Esophagus squamous epithelium (tissue), 4 donors: Measurements from ENCODE around the gene SRSF3.

ENCODE experiments used
- CTCF ChIP-seq, 6 experiments: fragments of 450-650 bp in 4 of 6; fragments of 200-600 bp in 2 of 6; sonication (generic) in 2 of 6; IDR thresholded peaks; one replicate each; pipeline ENCODE4 v1.5.1; 2016 to 2019; ENCODE audit warnings: antibody characterized with exemption in 6 of 6, mild to moderate bottlenecking in 4 of 6, moderate library complexity in 4 of 6
- POLR2A ChIP-seq, 4 donors: fragments of 450-650 bp; IDR thresholded peaks; one replicate each; pipeline ENCODE4 v1.6.1; 2017; ENCODE audit warnings: antibody characterized with exemption in 4 of 4, mild to moderate bottlenecking in 4 of 4, moderate library complexity in 3 of 4

DNA sequence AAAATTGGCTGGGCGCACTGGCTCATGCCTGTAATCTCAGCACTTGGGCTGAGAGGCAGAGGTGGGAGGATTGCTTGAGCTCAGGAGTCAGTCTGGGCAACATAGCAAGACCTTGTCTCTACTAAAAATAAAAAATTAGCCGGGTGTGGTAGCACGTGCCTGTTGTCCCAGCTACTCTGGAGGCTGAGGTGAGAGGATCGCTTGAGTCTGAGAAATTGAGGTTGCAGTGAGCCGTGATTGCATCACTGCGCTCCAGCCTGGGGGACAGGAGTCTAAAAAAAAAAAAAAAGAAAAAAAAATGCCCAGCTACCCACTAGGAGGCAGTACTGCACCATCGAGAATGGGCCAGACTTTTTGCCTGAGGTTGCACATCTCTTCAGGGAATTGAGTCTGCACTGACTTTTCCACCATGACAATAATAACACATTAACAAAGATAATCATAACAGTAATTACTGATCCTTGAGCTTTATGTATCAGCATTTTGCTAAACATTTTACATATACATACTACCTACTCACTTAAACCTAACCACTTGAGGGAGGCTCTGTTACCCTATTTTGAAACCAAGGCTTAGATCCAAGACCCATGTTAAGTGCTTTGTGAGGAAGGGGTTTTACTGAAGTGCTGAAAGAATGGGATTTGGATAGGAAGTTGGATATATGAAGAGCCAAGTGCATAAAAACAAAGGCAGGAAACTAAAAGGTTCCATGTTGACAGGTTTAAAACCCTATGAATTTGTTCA is 21.0 kb downstream of the SRSF3 start:
- peak; percentile 53 to 77 (median 69) for TF ChIP-seq CTCF (IDR thresholded peaks at IDR 0.05)
- no peak for TF ChIP-seq POLR2A (IDR thresholded peaks at IDR 0.05)
